WTC11 (cell line): Measurements from ENCODE around the gene GPATCH2.

Source experiments
- ELF4 ChIP-seq: sonication (generic); formaldehyde crosslinking; IDR thresholded peaks from 2 replicates; pipeline ENCODE4 v1.8.1; 2022; ENCODE audit warnings: low read depth, mild to moderate bottlenecking, moderate library complexity, missing genetic modification reagents
- USF2 ChIP-seq: sonication (generic); formaldehyde crosslinking; IDR thresholded peaks from 2 replicates; pipeline ENCODE4 v1.8.1; 2023; ENCODE audit warnings: mild to moderate bottlenecking, missing genetic modification reagents, moderate library complexity

DNA sequence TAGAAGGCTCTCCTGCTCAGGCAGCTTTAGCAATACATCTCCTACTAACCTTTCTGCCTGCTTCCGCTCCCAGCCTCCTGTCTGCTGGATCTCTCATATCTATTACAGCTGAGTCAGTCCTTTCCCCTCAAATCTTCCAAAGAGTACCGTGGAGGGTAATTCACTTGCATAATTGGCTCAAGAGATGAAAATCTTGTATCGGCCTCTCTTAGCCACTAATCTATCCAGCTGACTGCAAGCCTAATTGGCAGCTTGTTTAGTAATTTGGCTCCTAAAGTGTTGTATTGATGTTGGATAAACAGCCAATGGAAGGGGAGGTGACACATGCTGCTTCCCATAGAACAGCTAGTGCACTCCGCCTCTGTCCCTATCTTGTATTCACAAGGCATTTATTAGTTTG, 195.7 kb downstream of the GPATCH2 start:
- TF ChIP-seq ELF4 (no peak), USF2 (CRISPR knock-in tag) (no peak)
